Kidney tubule cell (primary cell): Measurements from ENCODE around the gene EHD4.

Source experiments
- DNase-seq: peaks from one replicate; pipeline ENCODE4 v3.0.0-alpha.2; 2018; ENCODE audit warnings: low spot score

Gene EHD4

DNA sequence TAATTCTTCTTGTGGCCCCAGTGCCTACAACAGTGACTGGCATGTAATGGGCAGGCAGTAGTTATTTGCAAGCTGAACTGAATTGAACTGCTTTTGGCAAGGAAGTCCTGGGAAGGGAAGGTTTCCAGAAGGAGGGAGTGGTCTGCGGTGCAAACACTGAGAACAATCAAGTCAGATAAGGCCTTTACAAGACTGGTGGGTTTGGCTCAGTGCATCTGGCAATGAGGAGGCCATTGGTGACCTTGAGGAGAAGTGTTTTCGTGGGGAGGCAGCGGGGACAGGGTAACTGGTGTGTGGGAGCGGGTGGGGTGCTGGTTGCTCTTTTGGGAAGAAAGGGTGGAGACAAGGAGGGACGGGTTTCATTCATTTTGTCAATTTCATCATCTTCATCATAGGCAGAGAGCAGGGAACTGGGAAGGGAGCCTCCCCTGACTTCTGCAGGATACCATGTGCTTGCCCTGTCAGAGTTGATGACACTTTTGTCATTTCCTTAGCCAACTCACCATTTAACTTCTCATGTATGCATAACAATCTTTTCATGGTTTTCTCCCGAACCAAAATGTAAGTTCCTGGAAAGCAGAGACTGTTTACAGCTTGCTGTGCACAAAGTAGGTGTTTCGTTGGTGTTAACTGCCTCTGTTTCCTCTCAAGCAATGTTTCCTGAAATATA is 8.4 kb upstream of the EHD4 start:
- no peak for DNase-seq

DNA sequence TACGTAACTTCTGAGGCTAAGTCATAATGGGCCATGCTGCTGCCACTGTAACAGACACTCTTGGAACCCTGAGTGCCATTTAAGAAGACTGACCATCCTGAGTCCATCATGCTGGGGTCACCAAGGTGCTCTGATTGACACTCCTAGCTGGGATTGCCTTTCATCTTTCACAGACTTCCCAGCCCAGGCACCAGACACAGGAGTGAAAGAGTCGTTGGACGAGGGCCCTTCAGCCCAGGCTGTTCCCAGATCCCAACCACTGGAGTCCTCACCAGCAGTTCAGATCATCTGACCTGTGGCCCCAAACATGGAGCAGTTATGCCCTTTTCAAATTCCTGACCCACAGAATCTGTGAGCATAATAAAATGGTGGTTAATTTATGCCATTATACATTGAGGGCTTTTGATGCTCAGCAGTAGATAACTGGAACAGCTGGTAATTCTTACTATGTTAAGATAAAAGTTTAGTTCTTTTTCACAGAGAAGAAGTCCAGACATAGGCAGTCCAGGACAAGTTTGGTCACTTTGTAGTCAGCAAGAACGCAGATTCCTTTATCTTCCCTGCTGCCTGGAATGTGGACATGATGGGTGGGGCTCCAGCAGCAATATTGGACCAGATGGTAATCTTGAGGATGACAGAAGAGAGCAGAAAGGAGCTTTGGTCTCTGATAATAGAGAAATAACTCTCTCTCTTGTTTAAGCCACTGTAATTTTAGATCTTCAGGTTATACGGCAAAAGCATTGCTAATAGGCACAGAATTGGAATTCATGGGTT is 7.3 kb upstream of the EHD4 start:
- DNase-seq = no peak

DNA sequence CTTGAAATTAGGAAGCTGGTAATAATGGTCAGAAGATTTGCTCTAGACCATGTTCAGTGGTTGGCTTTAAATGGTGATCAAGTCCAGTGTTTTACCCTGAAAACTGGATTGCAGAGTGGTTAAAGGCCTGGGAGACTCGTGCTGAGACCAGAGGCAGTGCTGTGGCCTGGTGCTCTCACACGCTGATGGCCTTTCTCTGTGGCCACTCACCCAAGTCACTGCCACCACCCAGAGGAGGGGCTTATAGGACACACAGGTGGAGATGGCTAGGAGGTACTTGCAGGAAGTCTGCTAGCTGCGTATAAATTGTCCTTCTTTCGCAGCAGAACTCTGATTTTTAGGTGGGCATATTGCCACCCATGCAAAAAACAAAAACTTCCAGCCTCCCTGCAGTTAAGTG is 6.2 kb upstream of the EHD4 start:
- DNase-seq = no peak

DNA sequence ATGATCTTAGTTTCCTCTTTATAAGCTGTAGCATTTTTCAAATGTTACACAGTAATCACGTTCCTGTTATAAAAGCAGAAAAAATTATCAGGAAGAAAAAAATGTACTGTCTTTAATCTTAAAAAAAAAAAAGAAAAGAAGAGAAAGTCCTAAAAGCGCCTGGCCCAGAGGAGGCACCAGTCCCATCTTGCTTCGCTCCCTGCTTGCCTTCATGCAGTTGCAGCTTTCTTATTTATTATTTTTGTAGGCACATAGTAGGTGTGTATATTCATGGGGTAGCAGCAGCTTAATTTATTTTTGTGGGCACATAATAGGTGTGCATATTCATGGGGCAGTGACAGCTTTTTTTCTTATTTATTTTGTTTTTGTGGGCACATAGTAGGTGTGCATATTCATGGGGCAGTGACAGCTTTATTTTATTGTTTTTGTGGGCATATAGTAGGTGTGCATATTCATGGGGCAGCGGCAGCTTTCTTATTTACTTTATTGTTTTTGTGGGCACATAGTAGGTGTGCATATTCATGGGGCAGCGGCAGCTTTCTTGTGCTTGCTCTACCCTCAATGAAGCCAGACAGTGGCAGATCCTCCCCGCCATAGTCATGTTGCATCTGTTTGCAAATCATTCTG is 5.5 kb upstream of the EHD4 start:
- DNase-seq = no peak

DNA sequence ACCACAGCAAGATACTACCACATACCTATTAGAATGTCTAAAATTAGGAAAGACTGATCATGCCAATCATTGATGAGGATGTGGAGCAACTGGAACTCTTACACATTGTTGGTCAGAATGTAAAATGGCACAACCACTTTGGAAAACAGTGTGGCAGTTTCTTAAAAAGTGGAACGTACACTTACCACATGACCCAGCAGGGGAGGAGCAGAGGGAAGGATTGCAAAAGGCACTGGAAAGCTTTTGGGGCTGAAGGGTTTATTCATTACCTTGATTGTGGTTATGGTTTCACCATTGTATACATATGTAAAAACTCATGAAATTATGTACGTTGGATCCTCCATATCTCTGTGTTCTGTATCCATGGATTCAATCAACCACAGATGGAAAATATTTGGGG is 3.3 kb upstream of the EHD4 start:
- DNase-seq = no peak

DNA sequence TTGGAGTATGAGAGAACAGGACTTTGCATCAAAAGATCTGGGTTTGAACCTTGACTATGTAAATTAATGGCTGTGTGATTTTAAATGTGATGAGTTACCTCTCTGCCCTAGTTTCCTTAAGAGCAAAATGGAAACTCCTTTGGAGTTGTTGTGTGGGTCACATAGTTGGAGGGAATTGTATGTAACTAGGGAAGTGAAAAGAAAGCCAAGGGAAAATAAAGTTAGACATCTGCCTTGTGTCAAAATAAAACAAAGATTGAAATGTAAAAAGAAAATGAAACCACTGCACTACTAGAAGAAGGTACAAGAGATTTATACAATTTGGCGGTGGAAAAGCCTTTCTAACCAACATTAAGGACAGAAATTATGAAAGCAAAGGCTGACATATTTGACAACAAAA is 1.7 kb upstream of the EHD4 start:
- no peak for DNase-seq

DNA sequence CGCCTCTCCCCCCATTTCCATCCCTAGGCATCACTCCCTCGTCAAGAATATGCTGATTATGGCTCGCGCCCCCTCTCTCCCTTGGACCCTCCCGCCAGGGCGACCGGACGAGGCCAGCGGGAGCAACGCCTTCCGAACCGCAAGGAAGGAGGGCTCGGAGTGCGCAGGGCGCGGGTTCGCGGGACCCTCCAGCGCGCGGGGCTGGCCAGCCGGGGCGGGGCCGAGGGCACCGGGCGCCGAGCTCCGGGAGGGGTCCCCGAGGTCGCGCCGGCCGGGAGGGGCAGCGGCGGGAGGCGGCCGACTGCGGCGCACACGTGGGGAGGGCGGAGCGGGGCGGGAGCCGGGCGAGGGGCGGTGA is 483 bp downstream of the EHD4 start:
- no peak for DNase-seq

DNA sequence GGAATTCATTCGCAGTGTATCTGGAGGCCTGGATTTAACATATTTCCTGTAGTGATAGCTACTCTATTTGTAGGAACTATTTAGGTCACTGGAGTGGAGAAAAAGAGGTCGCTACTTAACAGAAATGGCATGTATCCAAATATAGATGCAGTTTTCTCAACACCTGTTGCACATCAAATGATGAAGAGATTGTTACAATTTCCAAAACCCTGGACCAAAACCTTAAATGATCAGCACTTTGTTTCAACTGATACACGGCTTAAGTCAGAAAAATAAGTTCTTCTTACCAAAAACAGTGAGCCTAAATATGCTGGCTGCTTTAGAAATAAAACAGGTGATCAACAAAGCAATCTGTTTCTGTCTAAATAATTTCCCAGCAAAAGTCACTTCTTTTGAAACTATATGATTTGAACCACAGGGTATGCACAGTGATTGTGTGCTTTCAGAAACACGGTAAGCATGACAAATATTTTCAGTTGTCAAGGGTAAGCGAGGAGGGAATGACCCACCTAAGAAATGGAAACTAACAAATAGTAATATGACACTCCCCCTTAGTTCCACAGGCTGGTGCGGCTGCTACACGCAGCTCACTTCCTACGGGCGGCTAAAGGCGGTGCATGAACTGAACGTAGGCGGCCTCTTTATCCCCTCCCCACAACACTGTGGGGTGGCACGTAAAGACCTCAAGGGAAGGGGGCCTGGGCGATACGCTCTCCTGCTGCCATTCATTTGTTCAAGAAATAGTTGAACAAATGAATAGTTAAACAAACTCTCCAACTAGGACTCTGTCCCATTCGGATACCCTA is 1.1 kb downstream of the EHD4 start:
- DNase-seq = peak; percentile 83

DNA sequence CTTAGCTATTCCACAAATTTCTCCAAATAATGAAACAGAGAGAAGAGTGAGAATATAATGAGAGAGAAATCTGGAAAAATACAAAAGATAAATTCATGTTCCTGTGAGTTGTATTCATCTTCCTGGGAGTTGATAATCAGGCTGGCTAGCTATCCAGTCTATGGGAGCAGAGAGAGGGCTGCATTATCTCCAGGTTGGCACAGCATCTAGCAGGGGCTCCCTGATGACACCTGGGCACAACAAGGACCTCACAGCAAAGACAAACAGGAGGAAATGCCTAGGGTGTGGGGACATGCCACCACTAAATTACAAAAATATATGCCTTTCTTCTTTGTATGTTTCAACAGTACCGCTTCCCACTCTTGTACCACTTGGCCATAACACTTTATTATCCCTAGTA is 1.9 kb downstream of the EHD4 start:
- no peak for DNase-seq

DNA sequence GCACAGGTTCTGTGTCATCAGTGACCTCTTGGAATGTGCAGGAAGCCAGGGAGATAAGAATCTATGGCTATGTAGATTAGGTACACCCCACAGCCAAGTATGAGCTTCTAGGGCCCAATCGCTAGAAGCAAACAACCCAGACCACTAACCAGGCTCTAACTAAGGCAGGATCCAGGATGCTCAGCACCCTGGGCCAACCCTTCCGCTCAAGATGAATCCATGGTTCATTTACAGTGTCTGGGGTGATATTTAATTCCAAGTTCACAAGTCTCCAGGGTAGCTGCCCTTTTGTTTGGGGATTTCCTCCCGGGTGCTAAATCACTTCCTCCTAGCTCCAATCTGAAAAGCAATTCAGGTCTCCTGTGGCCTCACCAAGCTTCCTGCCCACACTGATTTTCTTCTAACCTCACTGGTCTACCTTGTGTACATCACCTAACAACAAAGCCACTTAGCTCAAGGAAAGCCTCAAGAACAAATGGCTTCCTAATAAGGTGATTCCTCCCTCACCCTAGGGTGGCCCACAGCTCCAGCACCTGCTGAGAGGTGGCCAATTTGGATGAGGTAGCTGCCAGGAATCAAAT is 2.4 kb downstream of the EHD4 start:
- peak; percentile 64 for DNase-seq

DNA sequence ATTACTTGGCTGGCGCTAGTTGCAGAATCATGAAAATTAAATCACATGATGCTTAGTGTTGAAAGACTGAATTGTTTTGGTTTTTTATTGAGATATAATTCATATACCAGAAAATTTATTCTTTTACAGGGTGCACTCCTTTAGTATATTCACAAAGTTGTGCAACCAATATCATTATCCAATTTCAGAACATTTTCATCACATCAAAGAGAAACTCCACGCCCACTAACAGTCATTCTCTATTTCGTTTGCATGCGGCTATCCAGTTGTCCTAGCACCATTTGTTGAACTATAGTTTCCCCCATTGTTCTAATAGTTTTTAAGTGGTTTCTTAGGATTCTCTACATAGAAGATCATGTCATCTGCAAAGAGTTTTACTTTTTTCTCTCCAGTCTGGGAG is 3.7 kb downstream of the EHD4 start:
- DNase-seq = no peak

DNA sequence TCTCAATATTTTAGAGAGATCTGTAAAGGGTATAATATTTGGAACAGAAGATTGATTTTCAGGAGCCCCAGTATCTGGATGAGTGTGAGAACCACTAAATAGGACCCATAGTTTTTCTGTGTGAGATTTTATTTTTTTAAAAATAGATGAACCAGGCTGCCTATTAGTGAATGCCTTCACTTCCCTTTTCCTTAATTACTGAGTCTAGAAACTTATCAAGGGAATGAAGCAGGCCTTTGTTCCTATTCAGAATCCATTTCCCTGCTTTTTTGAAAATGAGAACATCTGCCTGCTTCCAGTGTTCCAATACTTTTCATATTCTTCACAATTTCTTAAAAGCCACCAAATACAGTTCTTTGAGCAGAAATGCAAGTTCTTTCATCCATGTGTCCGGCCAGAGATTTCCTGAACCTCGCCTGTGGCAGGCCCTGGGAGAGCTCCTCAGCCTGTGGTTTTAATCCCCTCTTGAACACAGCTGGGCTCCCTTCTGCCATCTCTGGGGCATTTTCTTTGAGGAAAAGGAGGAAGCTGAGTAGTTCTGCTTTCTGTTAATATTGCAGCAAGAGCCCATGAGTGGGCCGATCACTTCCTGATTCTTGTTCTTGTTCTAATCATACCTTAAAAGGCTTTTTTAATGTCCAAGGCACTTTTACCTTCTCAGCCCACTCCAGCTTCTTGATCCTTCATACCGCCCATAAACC is 4.7 kb downstream of the EHD4 start:
- DNase-seq = peak; percentile 66

DNA sequence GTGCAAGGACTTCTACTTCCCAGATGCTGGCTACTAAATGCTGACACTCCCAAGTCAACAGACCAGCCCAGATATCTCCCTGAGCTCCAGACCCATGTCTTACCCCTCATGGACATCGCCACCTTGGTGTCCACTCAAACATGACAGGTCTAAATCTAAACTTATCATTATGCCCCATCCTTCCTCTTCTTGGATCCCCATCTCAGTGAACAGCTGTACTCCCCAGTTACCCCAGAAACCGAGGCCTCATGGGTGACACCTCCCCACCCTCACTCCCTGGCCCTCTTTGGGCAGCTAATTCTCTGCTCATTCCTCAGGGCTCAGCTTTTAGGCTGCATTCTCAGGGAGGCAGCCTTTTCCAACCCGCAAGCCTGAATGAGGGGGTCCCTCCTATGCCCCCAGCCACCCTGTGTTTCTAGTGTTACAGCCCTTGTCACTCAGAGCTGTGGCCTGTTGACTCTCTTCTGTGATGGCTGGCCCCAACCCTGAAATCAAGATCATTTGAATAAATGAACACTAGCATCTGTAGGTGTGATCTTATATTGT is 5.4 kb downstream of the EHD4 start:
- no peak for DNase-seq

DNA sequence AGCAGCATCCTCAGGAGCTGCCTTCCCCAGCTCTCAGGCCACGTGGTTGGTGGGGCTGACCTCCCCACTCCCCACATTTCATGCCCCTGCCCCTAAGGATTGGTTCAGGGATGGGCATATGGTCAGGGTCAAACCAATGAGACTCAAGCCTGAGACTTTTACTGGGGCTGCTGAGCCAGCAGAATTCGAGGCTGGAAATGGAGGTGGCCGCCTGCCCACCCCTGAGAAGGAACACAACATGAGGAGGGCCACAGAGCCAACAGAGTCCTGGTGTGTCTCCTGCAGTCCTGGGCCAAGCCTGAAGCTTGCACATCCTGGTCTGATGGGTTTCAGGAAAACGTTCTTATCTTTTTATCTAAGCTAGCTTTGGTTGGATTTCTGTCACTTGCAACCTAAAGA is 5.9 kb downstream of the EHD4 start:
- DNase-seq = no peak

DNA sequence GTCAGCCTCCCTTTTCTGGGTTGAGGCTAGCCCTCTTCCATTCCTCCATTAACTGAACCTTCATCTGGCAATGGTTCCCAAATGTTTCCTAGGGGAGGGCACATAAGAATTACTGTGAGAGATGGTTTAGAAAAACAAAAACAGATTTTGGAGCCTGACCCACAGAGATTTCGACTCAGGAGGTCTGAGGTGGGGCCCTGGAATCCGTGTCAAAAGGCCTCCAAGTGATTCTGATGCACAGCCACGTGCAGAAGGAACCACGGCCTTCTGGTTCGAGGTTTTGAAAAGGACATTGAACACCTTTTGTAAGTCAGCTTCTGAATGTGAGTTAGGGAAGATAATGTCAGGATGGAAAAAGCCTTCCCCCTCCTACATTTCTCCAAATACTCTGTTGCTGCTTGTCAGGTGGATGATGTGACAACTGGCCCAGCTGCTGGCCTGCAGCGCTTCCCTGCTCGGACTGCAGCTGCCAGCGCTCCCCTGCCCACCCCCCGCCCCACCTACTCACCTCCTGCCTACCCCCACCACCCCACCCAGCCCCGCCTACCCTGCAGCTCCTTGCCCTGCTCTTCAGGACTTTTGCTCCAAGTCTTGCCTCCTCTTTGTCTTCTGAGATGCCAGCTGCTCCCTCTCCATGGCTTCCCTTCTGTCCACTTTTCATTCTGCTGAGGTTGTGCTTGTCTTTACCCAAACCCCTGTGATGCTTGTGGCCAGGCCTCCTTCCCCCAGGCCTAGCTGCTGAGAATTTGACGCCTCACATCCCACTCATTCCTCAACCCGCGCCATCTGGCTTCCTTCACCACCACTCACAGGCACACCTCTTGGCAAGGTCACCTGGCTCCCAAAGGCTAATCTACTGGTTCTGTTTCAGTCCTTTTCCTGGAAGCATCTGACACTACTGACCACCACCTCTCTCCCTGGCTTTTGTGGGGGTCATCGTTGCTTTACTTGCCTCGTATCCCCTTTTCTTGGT is 6.6 kb downstream of the EHD4 start:
- no peak for DNase-seq

DNA sequence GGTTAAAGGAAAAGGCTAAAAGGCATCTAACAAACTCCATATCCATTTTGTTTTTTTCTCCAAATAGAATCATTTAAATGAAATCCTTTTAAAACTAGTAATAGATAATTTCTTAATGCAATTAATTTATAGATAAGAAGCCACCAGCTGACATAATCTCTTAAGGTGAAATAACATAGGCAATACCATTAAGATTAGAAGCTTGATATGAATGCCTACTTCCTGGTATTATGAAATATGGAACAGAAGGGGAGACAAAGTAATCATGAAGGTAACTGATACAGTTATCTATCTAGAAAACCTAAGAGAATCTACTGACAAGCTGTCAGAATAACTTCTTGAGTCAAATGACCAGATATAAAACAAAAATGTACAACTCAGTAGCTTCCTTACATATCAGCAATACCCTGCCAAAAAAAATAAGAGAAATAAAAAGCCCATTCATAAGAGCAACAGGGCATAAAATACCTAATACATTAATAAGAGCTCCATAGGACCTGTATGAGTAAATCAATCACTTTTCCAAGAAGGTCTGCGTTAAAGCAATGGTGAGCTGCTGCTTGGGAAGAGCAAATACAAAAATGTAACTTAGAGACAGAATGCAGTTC is 10.7 kb downstream of the EHD4 start:
- DNase-seq = peak; percentile 42

DNA sequence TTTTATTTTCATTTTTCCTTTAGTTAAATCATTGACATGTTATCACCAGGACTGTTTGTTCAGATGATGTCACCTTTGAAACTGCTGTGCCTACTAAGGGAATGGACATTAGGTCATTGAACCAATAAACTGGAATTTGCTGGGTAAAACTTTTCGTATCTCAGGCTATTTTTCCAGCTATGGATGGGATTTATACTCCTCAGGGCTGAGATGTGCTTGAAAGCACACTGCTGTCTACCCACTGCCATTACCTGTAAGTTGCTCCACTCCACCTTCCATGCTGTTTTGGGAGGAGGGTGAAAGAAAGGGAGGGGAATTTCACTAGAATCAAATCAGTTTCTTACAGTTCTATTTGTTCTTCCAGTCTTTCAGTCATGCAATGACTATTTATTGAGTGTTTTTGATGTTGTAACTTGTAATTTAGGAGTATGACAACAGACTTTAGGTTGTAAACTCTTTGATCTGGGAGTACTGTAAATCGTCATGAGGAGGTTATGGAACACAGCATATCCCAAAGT is 11.3 kb downstream of the EHD4 start:
- DNase-seq = peak; percentile 84

DNA sequence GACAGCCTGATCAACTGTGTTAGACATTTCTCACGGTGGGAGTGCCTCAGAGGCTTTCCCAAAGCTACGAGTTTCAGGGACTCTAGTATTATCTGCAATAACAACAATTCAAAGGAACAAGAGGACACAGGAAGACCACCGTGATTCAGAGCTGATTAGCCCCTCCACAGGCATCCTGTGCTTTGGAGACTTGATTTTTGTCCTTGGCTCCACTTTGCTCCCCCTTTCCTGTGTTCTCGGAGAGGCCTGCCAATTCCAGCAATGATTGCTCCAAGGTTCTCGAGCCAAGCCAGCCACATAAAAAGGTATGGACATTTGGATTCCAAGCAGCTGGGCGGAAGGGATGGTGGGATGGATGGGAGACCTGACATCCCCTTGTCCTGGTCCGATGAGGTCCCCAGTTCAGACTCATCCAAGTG is 14.3 kb downstream of the EHD4 start:
- DNase-seq = no peak
